ENCODE data around the gene ORC3.

ORC3 gene

DNA sequence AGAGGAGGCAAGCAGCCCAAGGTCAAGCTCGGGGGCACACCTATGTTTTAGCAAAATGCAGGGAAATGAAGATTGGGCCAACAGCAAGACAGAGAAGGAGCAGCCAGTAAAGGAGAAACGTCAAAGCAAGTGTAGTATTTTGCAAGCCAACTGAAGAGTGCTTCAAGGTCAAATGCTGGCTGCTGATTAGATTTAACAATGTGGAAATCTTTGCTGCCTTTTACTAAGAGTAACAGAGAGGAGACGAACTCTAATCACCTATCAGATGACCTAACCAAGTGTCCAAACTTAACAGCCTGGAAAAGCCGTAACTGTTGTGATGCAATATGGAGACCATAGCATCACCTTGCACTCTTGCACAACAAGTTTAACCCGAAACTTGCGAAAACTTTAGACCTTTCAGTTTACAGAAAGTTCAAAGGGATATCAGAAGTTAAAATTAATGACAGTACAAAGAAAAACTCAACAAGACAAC lies 81.7 kb downstream of the ORC3 start:
- Histone ChIP-seq H2BK12ac (ENCODE audit: low read length in 2 of 2) (no peak overlapping the region), H3K14ac (ENCODE audit: low read length in 2 of 2) (no peak overlapping the region), H3K4me1 (ENCODE audit: control insufficient read depth, insufficient read depth, low read depth, low read length) (peaks cover 3% of the 10 kb centered on the region), H2AFZ (ENCODE audit: low read depth, low read length) (no peak overlapping the region), H3K27ac (ENCODE audit: low read length, poor library complexity, severe bottlenecking) (peak overlapping the region; percentile 87), H2BK5ac (ENCODE audit: low read depth, low read length, poor library complexity, severe bottlenecking) (no peak overlapping the region), H3K18ac (ENCODE audit: low read depth in 1 of 2, low read length in 2 of 2) (no peak overlapping the region), H2AK5ac (ENCODE audit: low read length, severe bottlenecking) (peak overlapping the region; percentile 13), H3K23ac (ENCODE audit: low read length in 2 of 2) (no peak overlapping the region), H2BK120ac (ENCODE audit: low read depth, low read length) (no peak overlapping the region), H4K91ac (ENCODE audit: low read length) (no peak overlapping the region), H2BK15ac (ENCODE audit: low read depth, poor library complexity, severe bottlenecking) (no peak overlapping the region), H3K4ac (ENCODE audit: low read depth in 1 of 2, low read length in 2 of 2) (no peak overlapping the region), H3K4me3 (ENCODE audit: insufficient read depth in 1 of 2, low read depth in 1 of 2, low read length in 2 of 2) (no peak overlapping the region), H4K8ac (ENCODE audit: low read length) (no peak overlapping the region), H3K9ac (ENCODE audit: low read length) (no peak overlapping the region), H3K4me2 (ENCODE audit: low read length, poor library complexity, severe bottlenecking) (no peak overlapping the region), H3K27me3 (ENCODE audit: control insufficient read depth in 1 of 2, insufficient read depth in 1 of 2, low read length in 2 of 2) (no peaks in the 10 kb centered on the region), H3K36me3 (ENCODE audit: control insufficient read depth in 1 of 2, insufficient read depth in 2 of 2, low read depth in 1 of 2, low read length in 2 of 2) (peaks cover 15 to 75% of the 10 kb centered on the region in 2 experiments), H3K79me1 (replicated peaks; ENCODE audit: low read length, poor library complexity, severe bottlenecking) (peaks cover 12% of the 10 kb centered on the region), H3K9me3 (ENCODE audit: control insufficient read depth, low read length) (no peaks in the 10 kb centered on the region)
- DNase-seq, result peak; percentile 34
- WGBS, result 90% methylated on average over 4 of the region's 6 CpGs

GRCh38 chr6:87672641-87673040 lies 82.7 kb downstream of the ORC3 start:
- peaks cover 3% of the 10 kb centered on the region for H3K4me1 ChIP-seq (ENCODE audit: control insufficient read depth, insufficient read depth, low read depth, low read length)
- H2BK12ac ChIP-seq (ENCODE audit: low read length in 2 of 2), result no peak overlapping the region
- H2BK120ac ChIP-seq (ENCODE audit: low read depth, low read length), result no peak overlapping the region
- H3K27me3 ChIP-seq (ENCODE audit: control insufficient read depth in 1 of 2, insufficient read depth in 1 of 2, low read length in 2 of 2), result no peaks in the 10 kb centered on the region
- H4K8ac ChIP-seq (ENCODE audit: low read length), result no peak overlapping the region
- no peak for DNase-seq
- no peak overlapping the region for H3K4me3 ChIP-seq (ENCODE audit: insufficient read depth in 1 of 2, low read depth in 1 of 2, low read length in 2 of 2)
- no peaks in the 10 kb centered on the region for H3K9me3 ChIP-seq (ENCODE audit: control insufficient read depth, low read length)
- H3K27ac ChIP-seq (ENCODE audit: low read length, poor library complexity, severe bottlenecking), result no peak overlapping the region
- H3K4ac ChIP-seq (ENCODE audit: low read depth in 1 of 2, low read length in 2 of 2), result no peak overlapping the region
- H3K4me2 ChIP-seq (ENCODE audit: low read length, poor library complexity, severe bottlenecking), result no peak overlapping the region
- H3K18ac ChIP-seq (ENCODE audit: low read depth in 1 of 2, low read length in 2 of 2), result no peak overlapping the region
- H3K79me1 ChIP-seq (replicated peaks; ENCODE audit: low read length, poor library complexity, severe bottlenecking), result peaks cover 12% of the 10 kb centered on the region
- H4K91ac ChIP-seq (ENCODE audit: low read length), result no peak overlapping the region
- H3K14ac ChIP-seq (ENCODE audit: low read length in 2 of 2), result no peak overlapping the region
- H3K36me3 ChIP-seq (ENCODE audit: control insufficient read depth in 1 of 2, insufficient read depth in 2 of 2, low read depth in 1 of 2, low read length in 2 of 2), result peaks cover 16 to 77% of the 10 kb centered on the region in 2 experiments
- no peak overlapping the region for H2BK5ac ChIP-seq (ENCODE audit: low read depth, low read length, poor library complexity, severe bottlenecking)
- H3K9ac ChIP-seq (ENCODE audit: low read length), result no peak overlapping the region
- H2BK15ac ChIP-seq (ENCODE audit: low read depth, poor library complexity, severe bottlenecking), result no peak overlapping the region
- no peak overlapping the region for H2AFZ ChIP-seq (ENCODE audit: low read depth, low read length)
- 100% methylated on average over 1 of the region's 2 CpGs for WGBS
- no peak overlapping the region for H2AK5ac ChIP-seq (ENCODE audit: low read length, severe bottlenecking)
- no peak overlapping the region for H3K23ac ChIP-seq (ENCODE audit: low read length in 2 of 2)

- Histone ChIP-seq H3K4me3 (ENCODE audit: insufficient read depth in 1 of 2, low read depth in 1 of 2, low read length in 2 of 2) (no peak overlapping the region), H4K91ac (ENCODE audit: low read length) (no peak overlapping the region), H3K4me1 (ENCODE audit: control insufficient read depth, insufficient read depth, low read depth, low read length) (peaks cover 3% of the 10 kb centered on the region), H3K9me3 (ENCODE audit: control insufficient read depth, low read length) (no peaks in the 10 kb centered on the region), H2BK5ac (ENCODE audit: low read depth, low read length, poor library complexity, severe bottlenecking) (no peak overlapping the region), H3K36me3 (ENCODE audit: control insufficient read depth in 1 of 2, insufficient read depth in 2 of 2, low read depth in 1 of 2, low read length in 2 of 2) (peaks cover 15 to 76% of the 10 kb centered on the region in 2 experiments), H2BK15ac (ENCODE audit: low read depth, poor library complexity, severe bottlenecking) (no peak overlapping the region), H3K14ac (ENCODE audit: low read length in 2 of 2) (no peak overlapping the region), H3K4me2 (ENCODE audit: low read length, poor library complexity, severe bottlenecking) (no peak overlapping the region), H3K4ac (ENCODE audit: low read depth in 1 of 2, low read length in 2 of 2) (no peak overlapping the region), H4K8ac (ENCODE audit: low read length) (no peak overlapping the region), H3K27me3 (ENCODE audit: control insufficient read depth in 1 of 2, insufficient read depth in 1 of 2, low read length in 2 of 2) (no peaks in the 10 kb centered on the region), H2BK12ac (ENCODE audit: low read length in 2 of 2) (no peak overlapping the region), H3K9ac (ENCODE audit: low read length) (no peak overlapping the region), H2AFZ (ENCODE audit: low read depth, low read length) (no peak overlapping the region), H3K18ac (ENCODE audit: low read depth in 1 of 2, low read length in 2 of 2) (no peak overlapping the region), H3K27ac (ENCODE audit: low read length, poor library complexity, severe bottlenecking) (no peak overlapping the region), H3K23ac (ENCODE audit: low read length in 2 of 2) (no peak overlapping the region), H3K79me1 (replicated peaks; ENCODE audit: low read length, poor library complexity, severe bottlenecking) (peaks cover 10% of the 10 kb centered on the region), H2AK5ac (ENCODE audit: low read length, severe bottlenecking) (no peak overlapping the region), H2BK120ac (ENCODE audit: low read depth, low read length) (no peak overlapping the region)
- DNase-seq, result no peak
- 98% methylated on average over 5 of the region's 5 CpGs for WGBS
These were observed 83.3 kb downstream of the ORC3 start for GRCh38 chr6:87673237-87673636.

- Histone ChIP-seq H3K9me3 (ENCODE audit: control insufficient read depth, low read length) (no peaks in the 10 kb centered on the region), H3K36me3 (ENCODE audit: control insufficient read depth in 1 of 2, insufficient read depth in 2 of 2, low read depth in 1 of 2, low read length in 2 of 2) (peaks cover 12 to 76% of the 10 kb centered on the region in 2 experiments), H3K27me3 (ENCODE audit: control insufficient read depth in 1 of 2, insufficient read depth in 1 of 2, low read length in 2 of 2) (no peaks in the 10 kb centered on the region), H2AK5ac (ENCODE audit: low read length, severe bottlenecking) (no peak overlapping the region), H4K8ac (ENCODE audit: low read length) (no peak overlapping the region), H3K4me3 (ENCODE audit: insufficient read depth in 1 of 2, low read depth in 1 of 2, low read length in 2 of 2) (no peak overlapping the region), H3K27ac (ENCODE audit: low read length, poor library complexity, severe bottlenecking) (no peak overlapping the region), H3K23ac (ENCODE audit: low read length in 2 of 2) (no peak overlapping the region), H2AFZ (ENCODE audit: low read depth, low read length) (no peak overlapping the region), H2BK5ac (ENCODE audit: low read depth, low read length, poor library complexity, severe bottlenecking) (no peak overlapping the region), H3K14ac (ENCODE audit: low read length in 2 of 2) (no peak overlapping the region), H3K4ac (ENCODE audit: low read depth in 1 of 2, low read length in 2 of 2) (no peak overlapping the region), H2BK12ac (ENCODE audit: low read length in 2 of 2) (no peak overlapping the region), H3K79me1 (replicated peaks; ENCODE audit: low read length, poor library complexity, severe bottlenecking) (peaks cover 7% of the 10 kb centered on the region), H3K4me1 (ENCODE audit: control insufficient read depth, insufficient read depth, low read depth, low read length) (peaks cover 3% of the 10 kb centered on the region), H2BK120ac (ENCODE audit: low read depth, low read length) (no peak overlapping the region), H4K91ac (ENCODE audit: low read length) (no peak overlapping the region), H3K4me2 (ENCODE audit: low read length, poor library complexity, severe bottlenecking) (no peak overlapping the region), H2BK15ac (ENCODE audit: low read depth, poor library complexity, severe bottlenecking) (no peak overlapping the region), H3K9ac (ENCODE audit: low read length) (no peak overlapping the region), H3K18ac (ENCODE audit: low read depth in 1 of 2, low read length in 2 of 2) (no peak overlapping the region)
- DNase-seq, result no peak
These were observed 84.4 kb downstream of the ORC3 start for GRCh38 chr6:87674290-87674689.
